ENCODE results near the gene IFRD2. TPM values are rescaled to one million over a fixed set of nuclear protein-coding genes. Genes with fewer than 3 reads are reported as not detected.
A peak's percentile ranks its signal among the peaks of the same experiment; 100 is the strongest.

The IFRD2 gene
- total and polyA plus RNA-seq, 9 of the 15 experiments (the other 6 are each of a cell fraction or from before 2014, with no cell fraction given), result 30.5 to 115 (median 52.8) TPM

DNA sequence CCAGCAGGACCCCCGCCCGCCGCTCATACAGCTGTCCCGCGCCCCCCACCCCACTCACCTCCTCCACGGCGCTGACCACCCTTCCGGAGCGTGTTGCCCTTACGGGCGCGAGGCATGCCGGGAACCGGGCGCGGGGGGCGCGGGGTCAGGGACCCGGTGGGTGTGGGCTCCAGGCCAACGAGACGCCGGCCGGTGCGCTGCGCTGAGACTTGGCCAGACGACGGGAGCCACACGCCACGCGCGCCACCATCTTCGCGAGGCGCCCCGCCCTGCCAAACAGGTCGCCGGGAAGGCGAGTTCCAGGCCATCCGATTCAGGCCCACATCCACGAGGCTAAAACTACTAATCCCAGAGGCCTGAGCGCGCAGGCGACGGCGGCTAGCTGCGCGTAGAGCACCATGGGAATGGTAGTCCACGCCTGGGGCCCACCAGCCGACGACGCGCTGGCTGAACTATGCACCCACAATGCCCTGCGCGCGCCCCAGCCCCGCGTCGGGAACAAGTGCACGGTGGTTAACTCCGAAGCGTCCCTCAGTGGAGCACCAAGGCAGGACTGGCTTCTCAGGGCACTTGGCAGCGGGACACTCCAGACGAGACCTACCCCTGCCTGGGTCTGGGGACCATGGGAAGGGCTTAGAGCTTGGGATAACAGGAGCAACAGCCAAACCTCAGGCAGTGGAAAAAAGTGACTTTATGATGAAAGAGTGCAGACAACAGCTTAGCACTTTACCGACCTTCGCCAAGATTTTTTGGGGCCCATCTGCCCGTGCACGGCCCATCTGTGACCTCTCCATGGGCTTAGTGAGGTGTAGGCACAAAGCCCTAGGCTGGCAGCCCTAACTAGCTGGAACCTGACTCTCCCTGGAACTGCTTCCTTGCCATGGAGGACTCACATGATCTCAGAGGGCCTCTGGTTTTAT, at the start of gene IFRD2 (continued):
- TF ChIP-seq, protein P1, sequence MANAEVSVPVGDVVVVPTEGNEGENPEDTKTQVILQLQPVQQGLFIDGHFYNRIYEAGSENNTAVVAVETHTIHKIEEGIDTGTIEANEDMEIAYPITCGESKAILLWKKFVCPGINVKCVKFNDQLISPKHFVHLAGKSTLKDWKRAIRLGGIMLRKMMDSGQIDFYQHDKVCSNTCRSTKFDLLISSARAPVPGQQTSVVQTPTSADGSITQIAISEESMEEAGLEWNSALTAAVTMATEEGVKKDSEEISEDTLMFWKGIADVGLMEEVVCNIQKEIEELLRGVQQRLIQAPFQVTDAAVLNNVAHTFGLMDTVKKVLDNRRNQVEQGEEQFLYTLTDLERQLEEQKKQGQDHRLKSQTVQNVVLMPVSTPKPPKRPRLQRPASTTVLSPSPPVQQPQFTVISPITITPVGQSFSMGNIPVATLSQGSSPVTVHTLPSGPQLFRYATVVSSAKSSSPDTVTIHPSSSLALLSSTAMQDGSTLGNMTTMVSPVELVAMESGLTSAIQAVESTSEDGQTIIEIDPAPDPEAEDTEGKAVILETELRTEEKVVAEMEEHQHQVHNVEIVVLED (CRISPR knock-in tag; IDR thresholded peaks at IDR 0.05), result peak; percentile 93
- no peak for TF ChIP-seq PPARD (CRISPR knock-in tag; IDR thresholded peaks at IDR 0.05)
- TF ChIP-seq, protein P2, sequence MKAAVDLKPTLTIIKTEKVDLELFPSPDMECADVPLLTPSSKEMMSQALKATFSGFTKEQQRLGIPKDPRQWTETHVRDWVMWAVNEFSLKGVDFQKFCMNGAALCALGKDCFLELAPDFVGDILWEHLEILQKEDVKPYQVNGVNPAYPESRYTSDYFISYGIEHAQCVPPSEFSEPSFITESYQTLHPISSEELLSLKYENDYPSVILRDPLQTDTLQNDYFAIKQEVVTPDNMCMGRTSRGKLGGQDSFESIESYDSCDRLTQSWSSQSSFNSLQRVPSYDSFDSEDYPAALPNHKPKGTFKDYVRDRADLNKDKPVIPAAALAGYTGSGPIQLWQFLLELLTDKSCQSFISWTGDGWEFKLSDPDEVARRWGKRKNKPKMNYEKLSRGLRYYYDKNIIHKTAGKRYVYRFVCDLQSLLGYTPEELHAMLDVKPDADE (conservative IDR thresholded peaks at IDR 0.05; ENCODE audit: control insufficient read depth, low read depth, low read length), result peak; percentile 100
- TF ChIP-seq HDAC1 (IDR thresholded peaks at IDR 0.05), result peak in 1 of 2 experiments; percentile 84; a peak in 2 of 4 replicates
- TF ChIP-seq SIN3A (IDR thresholded peaks at IDR 0.05; ENCODE audit: borderline replicate concordance in 2 of 2, control insufficient read depth in 1 of 2, low read depth in 2 of 2, low read length in 2 of 2), result peak; percentile 73 to 85; a peak in 2 of 4 replicates
- TF ChIP-seq ZNF316 (IDR thresholded peaks at IDR 0.05), result no peak
- peak; percentile 87 for TF ChIP-seq GABPB1 (CRISPR knock-in tag; IDR thresholded peaks at IDR 0.05)
- peak; percentile 57 for TF ChIP-seq CCNT2 (IDR thresholded peaks at IDR 0.05; ENCODE audit: borderline replicate concordance, extremely low read depth, insufficient read length, low read depth, low read length)
- TF ChIP-seq, protein P3, sequence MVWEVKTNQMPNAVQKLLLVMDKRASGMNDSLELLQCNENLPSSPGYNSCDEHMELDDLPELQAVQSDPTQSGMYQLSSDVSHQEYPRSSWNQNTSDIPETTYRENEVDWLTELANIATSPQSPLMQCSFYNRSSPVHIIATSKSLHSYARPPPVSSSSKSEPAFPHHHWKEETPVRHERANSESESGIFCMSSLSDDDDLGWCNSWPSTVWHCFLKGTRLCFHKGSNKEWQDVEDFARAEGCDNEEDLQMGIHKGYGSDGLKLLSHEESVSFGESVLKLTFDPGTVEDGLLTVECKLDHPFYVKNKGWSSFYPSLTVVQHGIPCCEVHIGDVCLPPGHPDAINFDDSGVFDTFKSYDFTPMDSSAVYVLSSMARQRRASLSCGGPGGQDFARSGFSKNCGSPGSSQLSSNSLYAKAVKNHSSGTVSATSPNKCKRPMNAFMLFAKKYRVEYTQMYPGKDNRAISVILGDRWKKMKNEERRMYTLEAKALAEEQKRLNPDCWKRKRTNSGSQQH (CRISPR knock-in tag; IDR thresholded peaks at IDR 0.05), result no peak
- no peak for TF ChIP-seq ARID1B (IDR thresholded peaks at IDR 0.05)
- TF ChIP-seq SP1 (CRISPR knock-in tag; IDR thresholded peaks at IDR 0.05), result peak; percentile 97
- peak; percentile 77; the same call in 1 of the 2 replicates for TF ChIP-seq ZBTB7A (IDR thresholded peaks at IDR 0.05; ENCODE audit: borderline replicate concordance, control insufficient read depth, low read depth, low read length)
- TF ChIP-seq, protein P4, sequence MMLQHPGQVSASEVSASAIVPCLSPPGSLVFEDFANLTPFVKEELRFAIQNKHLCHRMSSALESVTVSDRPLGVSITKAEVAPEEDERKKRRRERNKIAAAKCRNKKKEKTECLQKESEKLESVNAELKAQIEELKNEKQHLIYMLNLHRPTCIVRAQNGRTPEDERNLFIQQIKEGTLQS (IDR thresholded peaks at IDR 0.05), result no peak
- TF ChIP-seq, protein P4 (CRISPR knock-in tag; conservative IDR thresholded peaks at IDR 0.05), result no peak
- TF ChIP-seq, protein P5, sequence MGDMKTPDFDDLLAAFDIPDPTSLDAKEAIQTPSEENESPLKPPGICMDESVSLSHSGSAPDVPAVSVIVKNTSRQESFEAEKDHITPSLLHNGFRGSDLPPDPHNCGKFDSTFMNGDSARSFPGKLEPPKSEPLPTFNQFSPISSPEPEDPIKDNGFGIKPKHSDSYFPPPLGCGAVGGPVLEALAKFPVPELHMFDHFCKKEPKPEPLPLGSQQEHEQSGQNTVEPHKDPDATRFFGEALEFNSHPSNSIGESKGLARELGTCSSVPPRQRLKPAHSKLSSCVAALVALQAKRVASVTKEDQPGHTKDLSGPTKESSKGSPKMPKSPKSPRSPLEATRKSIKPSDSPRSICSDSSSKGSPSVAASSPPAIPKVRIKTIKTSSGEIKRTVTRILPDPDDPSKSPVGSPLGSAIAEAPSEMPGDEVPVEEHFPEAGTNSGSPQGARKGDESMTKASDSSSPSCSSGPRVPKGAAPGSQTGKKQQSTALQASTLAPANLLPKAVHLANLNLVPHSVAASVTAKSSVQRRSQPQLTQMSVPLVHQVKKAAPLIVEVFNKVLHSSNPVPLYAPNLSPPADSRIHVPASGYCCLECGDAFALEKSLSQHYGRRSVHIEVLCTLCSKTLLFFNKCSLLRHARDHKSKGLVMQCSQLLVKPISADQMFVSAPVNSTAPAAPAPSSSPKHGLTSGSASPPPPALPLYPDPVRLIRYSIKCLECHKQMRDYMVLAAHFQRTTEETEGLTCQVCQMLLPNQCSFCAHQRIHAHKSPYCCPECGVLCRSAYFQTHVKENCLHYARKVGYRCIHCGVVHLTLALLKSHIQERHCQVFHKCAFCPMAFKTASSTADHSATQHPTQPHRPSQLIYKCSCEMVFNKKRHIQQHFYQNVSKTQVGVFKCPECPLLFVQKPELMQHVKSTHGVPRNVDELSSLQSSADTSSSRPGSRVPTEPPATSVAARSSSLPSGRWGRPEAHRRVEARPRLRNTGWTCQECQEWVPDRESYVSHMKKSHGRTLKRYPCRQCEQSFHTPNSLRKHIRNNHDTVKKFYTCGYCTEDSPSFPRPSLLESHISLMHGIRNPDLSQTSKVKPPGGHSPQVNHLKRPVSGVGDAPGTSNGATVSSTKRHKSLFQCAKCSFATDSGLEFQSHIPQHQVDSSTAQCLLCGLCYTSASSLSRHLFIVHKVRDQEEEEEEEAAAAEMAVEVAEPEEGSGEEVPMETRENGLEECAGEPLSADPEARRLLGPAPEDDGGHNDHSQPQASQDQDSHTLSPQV (IDR thresholded peaks at IDR 0.05), result peak; percentile 97
- TF ChIP-seq C11orf30 (IDR thresholded peaks at IDR 0.05; ENCODE audit: low read depth), result peak; percentile 88
